WTC11 (cell line): Measurements from ENCODE around the gene FRMD5.

Source experiments
- CREB1 ChIP-seq: sonication (generic); formaldehyde crosslinking; IDR thresholded peaks from 2 replicates; pipeline ENCODE4 v1.8.0; 2023; ENCODE audit warnings: mild to moderate bottlenecking, missing genetic modification reagents
- KAT7 ChIP-seq: sonication (generic); formaldehyde crosslinking; IDR thresholded peaks from 2 replicates; pipeline ENCODE4 v1.8.1; 2023; ENCODE audit warnings: missing genetic modification reagents, mild to moderate bottlenecking, borderline replicate concordance
- SP1 ChIP-seq: sonication (generic); formaldehyde crosslinking; conservative IDR thresholded peaks from 2 replicates; pipeline ENCODE4 v1.8.1; 2022; ENCODE audit warnings: missing genetic modification reagents
- ZNF232 ChIP-seq: sonication (generic); formaldehyde crosslinking; IDR thresholded peaks from 2 replicates; pipeline ENCODE4 v1.8.0; 2022; ENCODE audit warnings: mild to moderate bottlenecking, missing genetic modification reagents
- TF ChIP-seq, protein P1 (sequence below): fragments of 200-600 bp; IDR thresholded peaks from 2 replicates; pipeline ENCODE4 v1.8.0; 2022; ENCODE audit warnings: antibody characterized with exemption

DNA sequence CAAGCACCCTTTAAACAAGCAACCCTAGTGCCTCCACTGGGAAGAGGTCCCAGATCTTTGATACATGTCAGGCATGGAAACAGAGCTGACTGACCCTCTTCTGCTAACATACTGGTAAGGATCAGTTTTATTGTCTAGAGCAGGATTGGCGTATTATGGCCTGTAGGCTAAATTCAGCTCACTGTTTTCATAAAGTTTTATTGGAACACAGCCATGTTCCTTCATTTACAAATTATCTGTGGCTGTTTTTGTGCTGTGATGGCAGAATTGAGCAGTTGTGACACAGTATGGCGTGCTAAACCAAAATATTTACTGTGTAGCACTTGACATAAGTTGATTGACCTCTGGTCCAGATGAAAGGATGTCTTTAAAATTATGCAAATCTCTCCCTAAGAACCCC lies 323.2 kb downstream of the FRMD5 start:
- no peak for TF ChIP-seq CREB1 (CRISPR knock-in tag)
- no peak for TF ChIP-seq ZNF232 (CRISPR knock-in tag)
- TF ChIP-seq, protein P1, sequence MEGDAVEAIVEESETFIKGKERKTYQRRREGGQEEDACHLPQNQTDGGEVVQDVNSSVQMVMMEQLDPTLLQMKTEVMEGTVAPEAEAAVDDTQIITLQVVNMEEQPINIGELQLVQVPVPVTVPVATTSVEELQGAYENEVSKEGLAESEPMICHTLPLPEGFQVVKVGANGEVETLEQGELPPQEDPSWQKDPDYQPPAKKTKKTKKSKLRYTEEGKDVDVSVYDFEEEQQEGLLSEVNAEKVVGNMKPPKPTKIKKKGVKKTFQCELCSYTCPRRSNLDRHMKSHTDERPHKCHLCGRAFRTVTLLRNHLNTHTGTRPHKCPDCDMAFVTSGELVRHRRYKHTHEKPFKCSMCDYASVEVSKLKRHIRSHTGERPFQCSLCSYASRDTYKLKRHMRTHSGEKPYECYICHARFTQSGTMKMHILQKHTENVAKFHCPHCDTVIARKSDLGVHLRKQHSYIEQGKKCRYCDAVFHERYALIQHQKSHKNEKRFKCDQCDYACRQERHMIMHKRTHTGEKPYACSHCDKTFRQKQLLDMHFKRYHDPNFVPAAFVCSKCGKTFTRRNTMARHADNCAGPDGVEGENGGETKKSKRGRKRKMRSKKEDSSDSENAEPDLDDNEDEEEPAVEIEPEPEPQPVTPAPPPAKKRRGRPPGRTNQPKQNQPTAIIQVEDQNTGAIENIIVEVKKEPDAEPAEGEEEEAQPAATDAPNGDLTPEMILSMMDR: no peak
- TF ChIP-seq SP1 (CRISPR knock-in tag): no peak
- TF ChIP-seq KAT7 (CRISPR knock-in tag): no peak
